ENCODE data around the gene XPO5. TPM values are rescaled to one million over a fixed set of nuclear protein-coding genes. Genes with fewer than 3 reads are reported as not detected.

Gene XPO5
- total RNA-seq, 1 experiment from 2014 or later, result 97.8 TPM

- TF ChIP-seq FOXP4 (CRISPR knock-in tag; IDR thresholded peaks at IDR 0.05) (no peak), MYBL2 (CRISPR knock-in tag; IDR thresholded peaks at IDR 0.05) (no peak)
These were observed 7.1 kb upstream of the XPO5 start (continued) for GRCh38 chr6:43582911-43583310.

GRCh38 chr6:43579171-43579570 lies 3.3 kb upstream of the XPO5 start:
- Mint-ChIP-seq H3K4me3 (no peak overlapping the region), H3K4me1 (peaks cover 15% of the 10 kb centered on the region), H3K27ac (no peak overlapping the region), H3K27me3 (ENCODE audit: low read depth) (no peaks in the 10 kb centered on the region), H3K36me3 (peaks cover 32% of the 10 kb centered on the region), H3K9me3 (no peaks in the 10 kb centered on the region)
- ATAC-seq, result no peak
- ChIA-PET CTCF (no interaction called here), POLR2A (no interaction called here)
- TF ChIP-seq ZNF512 (CRISPR knock-in tag; IDR thresholded peaks at IDR 0.05; ENCODE audit: borderline replicate concordance), result no peak
- no peak for TF ChIP-seq HMGXB4 (CRISPR knock-in tag; IDR thresholded peaks at IDR 0.05)
- no peak for TF ChIP-seq ZNF416 (CRISPR knock-in tag; IDR thresholded peaks at IDR 0.05)
- no peak for TF ChIP-seq ZNF423 (CRISPR knock-in tag; IDR thresholded peaks at IDR 0.05)
- TF ChIP-seq ATF2 (CRISPR knock-in tag; IDR thresholded peaks at IDR 0.05; ENCODE audit: borderline replicate concordance, low read depth), result no peak
- TF ChIP-seq CDX4 (CRISPR knock-in tag; IDR thresholded peaks at IDR 0.05; ENCODE audit: borderline replicate concordance), result no peak
- no peak for TF ChIP-seq E2F1 (CRISPR knock-in tag; IDR thresholded peaks at IDR 0.05)
- TF ChIP-seq MAX (CRISPR knock-in tag; IDR thresholded peaks at IDR 0.05), result no peak
- no peak for TF ChIP-seq TP53 (CRISPR knock-in tag; IDR thresholded peaks at IDR 0.05)
- TF ChIP-seq ESRRA (CRISPR knock-in tag; IDR thresholded peaks at IDR 0.05; ENCODE audit: borderline replicate concordance), result no peak
- no peak for TF ChIP-seq TEAD1 (CRISPR knock-in tag; IDR thresholded peaks at IDR 0.05)
- no peak for TF ChIP-seq SMAD3 (CRISPR knock-in tag; IDR thresholded peaks at IDR 0.05; ENCODE audit: borderline replicate concordance)
- TF ChIP-seq USF1 (CRISPR knock-in tag; IDR thresholded peaks at IDR 0.05), result no peak
- no peak for TF ChIP-seq PREB (CRISPR knock-in tag; IDR thresholded peaks at IDR 0.05; ENCODE audit: borderline replicate concordance)
- TF ChIP-seq CBFB (CRISPR knock-in tag; IDR thresholded peaks at IDR 0.05; ENCODE audit: low read depth), result no peak
- TF ChIP-seq ELF4 (CRISPR knock-in tag; IDR thresholded peaks at IDR 0.05; ENCODE audit: low read depth), result no peak
- no peak for TF ChIP-seq IRF1 (CRISPR knock-in tag; IDR thresholded peaks at IDR 0.05)
- no peak for TF ChIP-seq ZNF425 (CRISPR knock-in tag; conservative IDR thresholded peaks at IDR 0.05)
- TF ChIP-seq SOX15 (CRISPR knock-in tag; IDR thresholded peaks at IDR 0.05), result no peak
- no peak for TF ChIP-seq MYBL2 (CRISPR knock-in tag; IDR thresholded peaks at IDR 0.05)
- DNase-seq (ENCODE audit: low spot score), result no peak

Measured in WTC11 (cell line).